NCI-H187 treated with DMSO at 0.1 percent for 48 hours (cell line): ENCODE data around the gene EYA2.
"Not testable (repeated sequence)": the region's sequence is repeated elsewhere in the genome, so short reads cannot be mapped to it uniquely, and the experiment has no call there.

Source experiments
- DNase-seq: peaks from one replicate; lab custom pipeline; 2025; lab: John Stamatoyannopoulos, UW

EYA2 gene

GRCh38 chr20:46895906-46896242 is 1.2 kb downstream of the EYA2 start:
- no peak for DNase-seq

- DNase-seq: no peak
Measured at GRCh38 chr20:46897328-46897880, 2.8 kb downstream of the EYA2 start.

GRCh38 chr20:46898423-46898822 is 3.8 kb downstream of the EYA2 start:
- no peak for DNase-seq

- no peak for DNase-seq
Measured at GRCh38 chr20:46899621-46900020, 5.0 kb downstream of the EYA2 start.

- DNase-seq: no peak
Measured at GRCh38 chr20:46900086-46900485, 5.4 kb downstream of the EYA2 start.

GRCh38 chr20:46900826-46901225 is 6.2 kb downstream of the EYA2 start:
- no peak for DNase-seq

- DNase-seq: no peak
Measured at GRCh38 chr20:46901638-46902037, 7.0 kb downstream of the EYA2 start.

- no peak for DNase-seq
Measured at GRCh38 chr20:46903256-46903655, 8.6 kb downstream of the EYA2 start.

GRCh38 chr20:46903937-46904336 is 9.3 kb downstream of the EYA2 start:
- DNase-seq: no peak

- no peak for DNase-seq
Measured at GRCh38 chr20:46905364-46906125, 10.9 kb downstream of the EYA2 start.

GRCh38 chr20:46913329-46914044 is 18.8 kb downstream of the EYA2 start:
- no peak for DNase-seq

- DNase-seq: no peak
Measured at GRCh38 chr20:46914789-46915379, 20.2 kb downstream of the EYA2 start.

GRCh38 chr20:46915575-46916257 is 21.1 kb downstream of the EYA2 start:
- no peak for DNase-seq

GRCh38 chr20:46916258-46916603 is 21.6 kb downstream of the EYA2 start:
- no peak for DNase-seq

- DNase-seq: no peak
Measured at GRCh38 chr20:46917155-46917554, 22.5 kb downstream of the EYA2 start.

- no peak for DNase-seq
Measured at GRCh38 chr20:46920114-46920513, 25.5 kb downstream of the EYA2 start.

GRCh38 chr20:46922841-46923240 is 28.2 kb downstream of the EYA2 start:
- not testable (repeated sequence) for DNase-seq

- no peak for DNase-seq
Measured at GRCh38 chr20:46923550-46923949, 28.9 kb downstream of the EYA2 start.

- no peak for DNase-seq
Measured at GRCh38 chr20:46928580-46929132, 34.0 kb downstream of the EYA2 start.

- DNase-seq: no peak
Measured at GRCh38 chr20:46929902-46930301, 35.3 kb downstream of the EYA2 start.

- DNase-seq: no peak
Measured at GRCh38 chr20:46930640-46931339, 36.1 kb downstream of the EYA2 start.

GRCh38 chr20:46931699-46932098 is 37.1 kb downstream of the EYA2 start:
- no peak for DNase-seq
